Liver (tissue), 10 donors: ENCODE measurements around the gene PLS1. TPM values are rescaled to one million over a fixed set of nuclear protein-coding genes. Genes with fewer than 3 reads are reported as not detected.
"Not testable (repeated sequence)": the region's sequence is repeated elsewhere in the genome, so short reads cannot be mapped to it uniquely, and the experiment has no call there.

Experiments used
- DNase-seq: peaks from one replicate; pipeline ENCODE4 v3.0.0-alpha.2; 2017; ENCODE audit warnings: low spot score
- H3K27ac ChIP-seq, 2 donors: one replicate each; pipeline ENCODE4 v1.7.0; 2013; ENCODE audit warnings: inconsistent platforms in 2 of 2, low read length in 2 of 2, control low read depth in 1 of 2, low read depth in 1 of 2, mild to moderate bottlenecking in 1 of 2
- H3K27me3 ChIP-seq, 4 donors: one replicate each; pipeline versions ENCODE4 v1.6.1 to v1.7.0; 2013; ENCODE audit warnings: low read length in 3 of 4, inconsistent platforms in 1 of 4, mild to moderate bottlenecking in 1 of 4, moderate library complexity in 1 of 4; ENCODE audit not compliant: control insufficient read depth in 4 of 4, insufficient read depth in 4 of 4
- H3K36me3 ChIP-seq, 4 donors: one replicate each; pipeline versions ENCODE4 v1.6.1 to v1.7.0; 2013; ENCODE audit warnings: low read length in 3 of 4, mild to moderate bottlenecking in 3 of 4, low read depth in 1 of 4, moderate library complexity in 1 of 4; ENCODE audit not compliant: control insufficient read depth in 4 of 4, insufficient read depth in 3 of 4
- H3K4me1 ChIP-seq, 4 donors: one replicate each; pipeline versions ENCODE4 v1.6.1 to v1.7.0; 2013; ENCODE audit warnings: low read length in 3 of 4, mild to moderate bottlenecking in 3 of 4, moderate library complexity in 1 of 4; ENCODE audit not compliant: control insufficient read depth in 4 of 4, insufficient read depth in 4 of 4
- H3K4me3 ChIP-seq, 3 donors: one replicate each; pipeline versions ENCODE4 v1.6.1 to v1.7.0; 2013; ENCODE audit warnings: low read length in 3 of 3, control low read depth in 1 of 3, low read depth in 1 of 3, mild to moderate bottlenecking in 1 of 3
- H3K9ac ChIP-seq, 2 donors: one replicate each; pipeline ENCODE4 v1.7.0; 2013; ENCODE audit warnings: low read length in 2 of 2, mild to moderate bottlenecking in 2 of 2, moderate library complexity in 2 of 2, control low read depth in 1 of 2, low read depth in 1 of 2
- H3K9me3 ChIP-seq, 4 donors: one replicate each; pipeline versions ENCODE4 v1.6.1 to v1.7.0; 2013; ENCODE audit warnings: low read length in 3 of 4; ENCODE audit not compliant: control insufficient read depth in 4 of 4
- ATF3 ChIP-seq: IDR thresholded peaks from 2 replicates; pipeline ENCODE4 v1.6.1; 2016; ENCODE audit warnings: antibody characterized with exemption
- EGR1 ChIP-seq, 2 donors: IDR thresholded peaks; 2 replicates each; pipeline ENCODE4 v1.6.1; 2016 to 2018; ENCODE audit warnings: antibody characterized with exemption in 2 of 2, low read depth in 2 of 2
- FOXA2 ChIP-seq: IDR thresholded peaks from 2 replicates; pipeline ENCODE4 v1.6.1; 2016; ENCODE audit warnings: antibody characterized with exemption
- HNF4A ChIP-seq, 2 donors: conservative IDR thresholded peaks; 2 replicates each; pipeline ENCODE4 v1.6.1; 2016; ENCODE audit warnings: antibody characterized with exemption in 2 of 2, mild to moderate bottlenecking in 2 of 2
- MAX ChIP-seq: IDR thresholded peaks from 2 replicates; pipeline ENCODE4 v1.6.1; 2016; ENCODE audit warnings: antibody characterized with exemption
- NR2F2 ChIP-seq: IDR thresholded peaks from 2 replicates; pipeline ENCODE4 v1.6.1; 2016; ENCODE audit warnings: antibody characterized with exemption
- RAD21 ChIP-seq, 2 donors: IDR thresholded peaks; 2 replicates each; pipeline ENCODE4 v1.6.1; 2016; ENCODE audit warnings: antibody characterized with exemption in 2 of 2, mild to moderate bottlenecking in 2 of 2
- RXRA ChIP-seq, 2 donors: IDR thresholded peaks; 2 replicates each; pipeline ENCODE4 v1.6.1; 2017 to 2018; ENCODE audit warnings: antibody characterized with exemption in 2 of 2, mild to moderate bottlenecking in 1 of 2
- YY1 ChIP-seq: IDR thresholded peaks from 2 replicates; pipeline ENCODE4 v1.6.1; 2016; ENCODE audit warnings: antibody characterized with exemption, mild to moderate bottlenecking
- WGBS: extraction: QIAGEN DNeasy Blood & Tissue Kit; methylation state at CpG from one replicate; pipeline ENCODE4 v1.1.7; 2013; 5-methylcytosine and 5-hydroxymethylcytosine counted together
- polyA plus RNA-seq, 2 donors: library from polyadenylated mRNA; stranded (reverse) in 1 of 2; unstranded in 1 of 2; fragments of 200-250 nt in 1 of 2; fragments of >200 nt in 1 of 2; fragmentation: Nextera tagmentation in 1 of 2; extraction: Ambion mirVana in 1 of 2; gene quantifications; one replicate each; pipeline versions ENCODE4 v1.2.1 to v1.2.3, GENCODE V29; 2013 to 2015
- small RNA-seq: library from RNA; depleted of rRNA; stranded (forward); fragments of <200 nt; gene quantifications from one replicate; pipeline ENCODE3, GENCODE V24; 2014
- total RNA-seq, 2 donors: library from RNA; depleted of rRNA; stranded (reverse); fragments of >200 nt; gene quantifications; one replicate each; pipeline ENCODE4 v1.2.3, GENCODE V29; 2014
- donor health status: healthy.
- donor health status: healthy.
- donor health status: healthy.
- donor health status: healthy.
- donor health status: healthy.

PLS1 gene
- total and polyA plus RNA-seq, 4 donors = 7.2 to 21.9 (median 10.1) TPM

- no peak overlapping the region for H3K9ac ChIP-seq
- TF ChIP-seq RXRA (IDR thresholded peaks at IDR 0.05) = no peak
- TF ChIP-seq ATF3 = no peak
- no peak for TF ChIP-seq MAX
- no peak for TF ChIP-seq NR2F2
- TF ChIP-seq RAD21 (IDR thresholded peaks at IDR 0.05) = no peak
- TF ChIP-seq FOXA2 = no peak
- TF ChIP-seq YY1 = no peak
- no peak for TF ChIP-seq EGR1 (IDR thresholded peaks at IDR 0.05; ENCODE audit: low read depth in 2 of 2)
- TF ChIP-seq HNF4A (conservative IDR thresholded peaks at IDR 0.05) = no peak
- no peaks in the 10 kb centered on the region for H3K36me3 ChIP-seq
- no peaks in the 10 kb centered on the region for H3K27me3 ChIP-seq
- WGBS = 82% methylated on average over 7 of the region's 7 CpGs
- no peaks in the 10 kb centered on the region for H3K9me3 ChIP-seq
- H3K4me1 ChIP-seq = no peaks in the 10 kb centered on the region
- DNase-seq = no peak
- H3K4me3 ChIP-seq = no peak overlapping the region
- no peak overlapping the region for H3K27ac ChIP-seq
Measured at GRCh38 chr3:142746646-142747045, 150.5 kb downstream of the PLS1 start.

GRCh38 chr3:142750531-142750930, 154.3 kb downstream of the PLS1 start:
- DNase-seq, H3K27ac ChIP-seq, H3K4me3 ChIP-seq, H3K4me1 ChIP-seq, H3K27me3 ChIP-seq, H3K9ac ChIP-seq, H3K9me3 ChIP-seq, H3K36me3 ChIP-seq: not testable (repeated sequence)
- WGBS = 96% methylated on average over 4 of the region's 4 CpGs

- not testable (repeated sequence) for H3K4me3 ChIP-seq, DNase-seq, H3K9ac ChIP-seq, H3K4me1 ChIP-seq, H3K27ac ChIP-seq, H3K9me3 ChIP-seq, H3K36me3 ChIP-seq, H3K27me3 ChIP-seq
- 46% methylated on average over 4 of the region's 4 CpGs for WGBS
Measured at GRCh38 chr3:142752605-142753004, 156.4 kb downstream of the PLS1 start.

GRCh38 chr3:142754494-142754893, 158.3 kb downstream of the PLS1 start:
- no peak overlapping the region for H3K4me3 ChIP-seq
- 97% methylated on average over 1 of the region's 1 CpG for WGBS
- no peaks in the 10 kb centered on the region for H3K27me3 ChIP-seq
- no peaks in the 10 kb centered on the region for H3K9me3 ChIP-seq
- no peak overlapping the region for H3K27ac ChIP-seq
- no peak for DNase-seq
- TF ChIP-seq RXRA (IDR thresholded peaks at IDR 0.05) = no peak
- no peak overlapping the region for H3K9ac ChIP-seq
- H3K4me1 ChIP-seq = no peaks in the 10 kb centered on the region
- no peaks in the 10 kb centered on the region for H3K36me3 ChIP-seq

Small RNAs within 50 kb of the gene (small RNA-seq; reads per million reads assigned to genes)
- not detected for gene RNA5SP143

Other genes with a start within 250 kb of the PLS1 start
- gene XRN1, start 148.4 kb upstream of the PLS1 start, total RNA-seq = 10 to 100 TPM; 31.9 to 41.4 TPM
- 10 to 100 TPM in 1 of 2 donors, 1 to 10 TPM in 1; 4.3 to 19.8 TPM for gene XRN1, start 148.4 kb upstream of the PLS1 start, polyA plus RNA-seq
- gene ATR, start 17.7 kb upstream of the PLS1 start, total RNA-seq = 10 to 100 TPM in 1 of 2 donors, 1 to 10 TPM in 1; 9.6 to 21.5 TPM
- 10 to 100 TPM in 1 of 2 donors, 1 to 10 TPM in 1; 5.0 to 14.5 TPM for gene ATR, start 17.7 kb upstream of the PLS1 start, polyA plus RNA-seq
- gene TRPC1, start 127.6 kb downstream of the PLS1 start, total RNA-seq = 1 to 10 TPM; 3.0 to 4.7 TPM
- gene TRPC1, start 127.6 kb downstream of the PLS1 start, polyA plus RNA-seq = under 1 TPM; 0.15 to 0.25 TPM